BLaER1 (cell line): Measurements from ENCODE around the gene HOXA1.

ENCODE experiments used
- H3K27ac ChIP-seq: shearing (Covaris generic); formaldehyde crosslinking; 2 replicates; pipeline ENCODE4 v1.8.1; 2022
- H3K27me3 ChIP-seq: shearing (Covaris generic); formaldehyde crosslinking; 2 replicates; pipeline ENCODE4 v1.8.1; 2022
- H3K36me3 ChIP-seq: shearing (Covaris generic); formaldehyde crosslinking; 2 replicates; pipeline ENCODE4 v1.8.1; 2022
- H3K4me1 ChIP-seq: shearing (Covaris generic); formaldehyde crosslinking; 2 replicates; pipeline ENCODE4 v1.8.1; 2022
- H3K4me2 ChIP-seq: shearing (Covaris generic); formaldehyde crosslinking; 2 replicates; pipeline ENCODE4 v1.8.1; 2022
- H3K4me3 ChIP-seq: shearing (Covaris generic); formaldehyde crosslinking; 2 replicates; pipeline ENCODE4 v1.8.1; 2022
- H3K9ac ChIP-seq: shearing (Covaris generic); formaldehyde crosslinking; 2 replicates; pipeline ENCODE4 v1.8.1; 2022
- H3K9me3 ChIP-seq: shearing (Covaris generic); formaldehyde crosslinking; 2 replicates; pipeline ENCODE4 v1.8.1; 2022
- H4K20me1 ChIP-seq: shearing (Covaris generic); formaldehyde crosslinking; 2 replicates; pipeline ENCODE4 v1.8.1; 2022
- Cebpa-rat ChIP-seq: shearing (Covaris generic); IDR thresholded peaks from 2 replicates; pipeline ENCODE4 v1.8.1; 2022

The HOXA1 gene

DNA sequence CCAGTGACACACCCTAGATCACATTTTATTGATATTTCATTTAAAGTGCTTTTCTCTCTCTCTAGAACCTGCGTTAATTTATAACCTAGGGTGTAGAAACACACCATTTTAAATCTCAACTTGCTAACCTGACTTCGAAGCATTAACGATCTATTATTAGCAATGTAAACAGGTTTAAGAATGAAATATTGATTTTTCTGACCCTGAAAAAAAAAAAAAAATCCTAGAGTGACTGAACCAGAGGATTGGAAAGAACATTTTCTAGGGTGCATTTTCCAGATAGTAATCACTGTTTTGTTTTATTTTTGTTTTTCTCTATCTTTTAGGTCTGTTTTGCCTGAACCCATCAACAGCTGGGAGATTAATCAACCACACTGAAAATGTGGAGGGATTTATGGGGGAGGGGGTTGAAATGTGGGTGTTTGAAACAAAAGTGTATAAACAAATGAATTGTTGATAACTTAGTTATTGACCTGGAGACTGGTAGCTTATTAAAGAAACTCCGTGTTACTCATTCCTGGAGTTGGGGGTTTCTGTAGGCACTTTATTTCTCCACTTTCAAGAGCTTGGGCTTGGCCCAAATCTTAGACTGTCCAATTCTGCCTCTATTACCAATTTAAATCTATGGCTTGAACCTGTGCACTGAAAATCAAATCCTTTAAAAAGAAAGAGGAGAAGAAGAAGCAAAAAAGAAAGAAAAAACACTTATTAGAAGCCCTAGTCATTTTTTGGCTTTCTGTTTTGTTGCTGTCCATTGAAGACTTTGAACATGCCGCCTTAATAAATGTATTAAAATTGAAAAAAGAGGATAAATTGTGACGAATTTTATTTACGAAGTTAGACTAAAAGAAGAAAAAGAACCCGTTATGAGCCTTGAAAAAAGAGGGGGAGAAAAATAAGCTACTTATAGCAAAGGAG is 3.9 kb upstream of the HOXA1 start:
- TF ChIP-seq Cebpa-rat, result no peak
- H3K4me2 ChIP-seq, result no peak overlapping the region
- no peaks in the 10 kb centered on the region for H3K4me1 ChIP-seq
- peaks cover 11% of the 10 kb centered on the region; the same call in 1 of the 2 replicates for H3K27me3 ChIP-seq
- H3K4me3 ChIP-seq, result no peak overlapping the region
- no peak overlapping the region for H3K27ac ChIP-seq
- H4K20me1 ChIP-seq, result no peaks in the 10 kb centered on the region
- H3K9me3 ChIP-seq, result peaks cover 59% of the 10 kb centered on the region
- no peaks in the 10 kb centered on the region for H3K36me3 ChIP-seq
- no peak overlapping the region for H3K9ac ChIP-seq

DNA sequence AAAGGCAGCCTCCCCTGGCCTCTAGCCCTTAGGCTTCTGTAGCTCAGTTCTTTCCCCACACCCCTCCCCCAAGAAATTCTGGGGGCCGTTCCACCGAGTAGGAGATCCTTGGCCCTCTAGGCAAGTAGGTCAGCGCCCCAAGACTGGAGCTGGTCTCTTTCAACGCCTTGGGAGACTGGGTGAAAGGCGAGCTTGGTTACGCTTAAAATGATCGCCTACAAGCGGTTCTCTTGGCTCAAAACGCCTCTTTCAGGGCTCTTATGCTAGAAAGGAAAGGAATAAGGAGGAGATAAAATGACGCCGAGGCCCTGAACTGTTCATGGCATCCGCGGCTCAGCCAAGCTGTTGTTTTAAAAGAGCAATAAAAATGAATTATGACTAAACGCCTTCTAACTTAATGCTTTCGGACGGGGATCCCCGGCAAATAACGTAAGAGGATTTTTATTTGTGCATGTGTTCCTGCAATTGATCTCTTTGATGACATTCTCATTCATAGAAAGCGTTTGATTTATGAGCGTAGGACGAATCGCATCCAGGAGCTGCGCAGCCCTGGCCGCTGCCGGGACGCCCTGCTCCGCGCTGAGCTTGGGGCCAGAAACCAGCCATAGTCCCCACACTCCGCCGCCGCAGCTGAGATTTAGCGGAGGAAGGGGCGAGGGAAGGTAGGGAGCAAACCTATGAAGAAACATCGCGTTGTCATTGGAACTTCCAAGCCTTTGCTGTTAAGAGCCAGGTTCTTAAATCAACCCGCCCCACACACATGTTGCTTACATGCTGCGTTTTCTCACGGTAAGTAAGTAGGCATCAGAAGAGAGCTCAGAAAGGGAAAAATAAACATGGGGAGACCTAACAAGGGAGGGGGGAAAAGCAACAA is 3.0 kb upstream of the HOXA1 start:
- H3K4me2 ChIP-seq, result no peak overlapping the region

GRCh38 chr7:27097686-27098577 is 2.1 kb upstream of the HOXA1 start:
- H3K36me3 ChIP-seq, result no peaks in the 10 kb centered on the region
- peaks cover 50% of the 10 kb centered on the region for H3K9me3 ChIP-seq
- H3K27ac ChIP-seq, result no peak overlapping the region
- H3K9ac ChIP-seq, result no peak overlapping the region
- H3K4me3 ChIP-seq, result no peak overlapping the region
- no peaks in the 10 kb centered on the region for H4K20me1 ChIP-seq
- peaks cover 11% of the 10 kb centered on the region; the same call in 1 of the 2 replicates for H3K27me3 ChIP-seq
- H3K4me1 ChIP-seq, result no peaks in the 10 kb centered on the region
- H3K4me2 ChIP-seq, result no peak overlapping the region
- TF ChIP-seq Cebpa-rat, result no peak

More for the DNA sequence above, 3.0 kb upstream of the HOXA1 start:
- Histone ChIP-seq H3K9me3 (peaks cover 55% of the 10 kb centered on the region), H4K20me1 (no peaks in the 10 kb centered on the region), H3K36me3 (no peaks in the 10 kb centered on the region), H3K9ac (no peak overlapping the region), H3K27ac (no peak overlapping the region), H3K27me3 (peaks cover 11% of the 10 kb centered on the region; the same call in 1 of the 2 replicates), H3K4me3 (no peak overlapping the region), H3K4me1 (no peaks in the 10 kb centered on the region)
- TF ChIP-seq Cebpa-rat, result no peak

- no peak for TF ChIP-seq Cebpa-rat
- peaks cover 11% of the 10 kb centered on the region; the same call in 1 of the 2 replicates for H3K27me3 ChIP-seq
- H3K4me2 ChIP-seq, result no peak overlapping the region
- no peak overlapping the region for H3K9ac ChIP-seq
- no peaks in the 10 kb centered on the region for H3K36me3 ChIP-seq
- H3K4me1 ChIP-seq, result peaks cover 8% of the 10 kb centered on the region
- H3K9me3 ChIP-seq, result peaks cover 40% of the 10 kb centered on the region
- H3K27ac ChIP-seq, result no peak overlapping the region
- H4K20me1 ChIP-seq, result no peaks in the 10 kb centered on the region
- H3K4me3 ChIP-seq, result no peak overlapping the region
Measured at GRCh38 chr7:27096768-27097514, 1.1 kb upstream of the HOXA1 start.

- peaks cover 34% of the 10 kb centered on the region for H3K9me3 ChIP-seq
- H3K27me3 ChIP-seq, result peaks cover 11% of the 10 kb centered on the region; the same call in 1 of the 2 replicates
- H3K4me1 ChIP-seq, result peaks cover 10% of the 10 kb centered on the region
- no peak overlapping the region for H3K27ac ChIP-seq
- H3K4me2 ChIP-seq, result no peak overlapping the region
- H3K36me3 ChIP-seq, result no peaks in the 10 kb centered on the region
- H3K4me3 ChIP-seq, result no peak overlapping the region
- TF ChIP-seq Cebpa-rat, result no peak
- H4K20me1 ChIP-seq, result no peaks in the 10 kb centered on the region
- H3K9ac ChIP-seq, result no peak overlapping the region
Measured at GRCh38 chr7:27095050-27095896, 527 bp downstream of the HOXA1 start.

DNA sequence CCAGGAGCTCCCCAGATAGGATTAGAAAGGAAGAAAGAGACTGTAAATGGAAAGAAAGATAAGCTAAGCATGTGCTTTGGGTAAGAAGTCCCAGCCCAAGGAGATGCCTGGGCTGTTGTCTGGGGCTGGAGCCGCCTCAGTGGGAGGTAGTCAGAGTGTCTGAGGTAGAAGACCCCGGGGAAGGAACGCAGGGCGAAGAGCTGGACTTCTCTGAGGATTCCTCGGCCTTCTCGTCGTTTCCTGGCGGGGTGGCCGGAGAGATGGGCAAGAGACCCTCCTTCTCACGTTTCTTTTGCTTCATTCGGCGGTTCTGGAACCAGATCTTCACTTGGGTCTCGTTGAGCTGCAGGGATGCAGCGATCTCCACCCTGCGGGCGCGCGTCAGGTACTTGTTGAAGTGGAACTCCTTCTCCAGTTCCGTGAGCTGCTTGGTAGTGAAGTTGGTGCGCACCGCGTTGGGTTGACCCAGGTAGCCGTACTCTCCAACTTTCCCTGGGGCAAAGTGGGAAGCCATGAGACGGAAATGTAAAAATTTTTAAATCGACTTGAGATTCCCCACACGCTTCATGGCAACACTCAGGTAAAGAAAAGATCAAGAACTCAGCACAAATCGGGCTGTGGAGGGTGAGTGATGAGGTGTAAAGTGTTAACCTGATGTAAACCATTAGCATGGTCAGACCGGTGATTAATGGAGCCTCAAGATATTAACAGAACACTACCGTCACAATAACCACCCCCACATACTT is 1.3 kb downstream of the HOXA1 start:
- Histone ChIP-seq H3K27me3 (peaks cover 11% of the 10 kb centered on the region; the same call in 1 of the 2 replicates), H3K36me3 (no peaks in the 10 kb centered on the region), H3K4me1 (peaks cover 10% of the 10 kb centered on the region), H3K27ac (no peak overlapping the region), H4K20me1 (no peaks in the 10 kb centered on the region), H3K9me3 (peaks cover 34% of the 10 kb centered on the region), H3K4me3 (no peak overlapping the region), H3K4me2 (no peak overlapping the region), H3K9ac (no peak overlapping the region)
- no peak for TF ChIP-seq Cebpa-rat

- no peak overlapping the region for H3K4me2 ChIP-seq
- no peaks in the 10 kb centered on the region for H3K36me3 ChIP-seq
- no peaks in the 10 kb centered on the region for H4K20me1 ChIP-seq
- no peak overlapping the region for H3K4me3 ChIP-seq
- no peak overlapping the region for H3K9ac ChIP-seq
- TF ChIP-seq Cebpa-rat, result no peak
- H3K27me3 ChIP-seq, result peaks cover 1% of the 10 kb centered on the region; the same call in 1 of the 2 replicates
- peaks cover 30% of the 10 kb centered on the region for H3K9me3 ChIP-seq
- H3K27ac ChIP-seq, result no peak overlapping the region
- H3K4me1 ChIP-seq, result peaks cover 10% of the 10 kb centered on the region
Measured at GRCh38 chr7:27093184-27093895, 2.5 kb downstream of the HOXA1 start.
